IPS-20b (cell line): ENCODE data around the gene HECTD1.

Experiments
- H3K27ac ChIP-seq: one replicate; pipeline ENCODE4 v1.5.1; 2013; ENCODE audit warnings: low read length
- H3K27me3 ChIP-seq: 2 replicates; pipeline ENCODE4 v1.6.1; 2013; ENCODE audit warnings: mild to moderate bottlenecking, low read length, inconsistent platforms; ENCODE audit not compliant: insufficient read depth
- H3K36me3 ChIP-seq: 2 replicates; pipeline ENCODE4 v1.6.1; 2013; ENCODE audit warnings: low read depth, mild to moderate bottlenecking, inconsistent platforms, low read length, moderate library complexity; ENCODE audit not compliant: insufficient read depth
- H3K4me1 ChIP-seq: 2 replicates; pipeline ENCODE4 v1.6.1; 2013; ENCODE audit warnings: mild to moderate bottlenecking, control low read depth, inconsistent platforms, low read length, moderate library complexity; ENCODE audit not compliant: insufficient read depth
- H3K4me3 ChIP-seq: 2 replicates; pipeline ENCODE4 v1.5.1; 2013; ENCODE audit warnings: mild to moderate bottlenecking, low read length, inconsistent platforms
- H3K9ac ChIP-seq: 2 replicates; pipeline ENCODE4 v1.6.1; 2013; ENCODE audit warnings: low read depth, mild to moderate bottlenecking, inconsistent platforms, low read length, moderate library complexity
- H3K9me3 ChIP-seq: 2 replicates; pipeline ENCODE4 v1.6.1; 2013; ENCODE audit warnings: mild to moderate bottlenecking, low read depth, low read length, inconsistent platforms; ENCODE audit not compliant: insufficient read depth

Gene HECTD1

DNA sequence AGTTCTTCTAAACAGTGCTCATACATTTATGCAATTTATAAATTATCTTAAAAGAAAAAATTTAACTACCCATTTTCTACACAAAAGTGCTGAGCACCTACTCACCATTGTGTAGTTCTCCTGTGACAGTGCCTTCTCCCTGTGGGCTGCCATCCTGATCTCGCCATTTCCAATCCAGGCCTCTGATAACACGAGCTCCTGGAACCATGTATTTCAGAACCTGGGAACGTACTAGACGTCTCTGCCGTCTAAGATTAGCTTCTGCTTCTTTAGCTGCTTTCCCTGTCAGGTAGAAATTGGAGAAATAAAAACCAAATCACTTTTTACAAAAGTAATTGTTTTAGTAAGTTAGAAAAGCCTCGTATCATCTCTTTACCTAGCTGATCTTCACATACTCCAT lies 74.5 kb downstream of the HECTD1 start:
- Histone ChIP-seq H3K27me3 (no peaks in the 10 kb centered on the region), H3K4me3 (no peak overlapping the region), H3K9me3 (no peaks in the 10 kb centered on the region), H3K36me3 (peaks cover 86% of the 10 kb centered on the region), H3K4me1 (no peaks in the 10 kb centered on the region), H3K9ac (no peak overlapping the region), H3K27ac (no peak overlapping the region)

DNA sequence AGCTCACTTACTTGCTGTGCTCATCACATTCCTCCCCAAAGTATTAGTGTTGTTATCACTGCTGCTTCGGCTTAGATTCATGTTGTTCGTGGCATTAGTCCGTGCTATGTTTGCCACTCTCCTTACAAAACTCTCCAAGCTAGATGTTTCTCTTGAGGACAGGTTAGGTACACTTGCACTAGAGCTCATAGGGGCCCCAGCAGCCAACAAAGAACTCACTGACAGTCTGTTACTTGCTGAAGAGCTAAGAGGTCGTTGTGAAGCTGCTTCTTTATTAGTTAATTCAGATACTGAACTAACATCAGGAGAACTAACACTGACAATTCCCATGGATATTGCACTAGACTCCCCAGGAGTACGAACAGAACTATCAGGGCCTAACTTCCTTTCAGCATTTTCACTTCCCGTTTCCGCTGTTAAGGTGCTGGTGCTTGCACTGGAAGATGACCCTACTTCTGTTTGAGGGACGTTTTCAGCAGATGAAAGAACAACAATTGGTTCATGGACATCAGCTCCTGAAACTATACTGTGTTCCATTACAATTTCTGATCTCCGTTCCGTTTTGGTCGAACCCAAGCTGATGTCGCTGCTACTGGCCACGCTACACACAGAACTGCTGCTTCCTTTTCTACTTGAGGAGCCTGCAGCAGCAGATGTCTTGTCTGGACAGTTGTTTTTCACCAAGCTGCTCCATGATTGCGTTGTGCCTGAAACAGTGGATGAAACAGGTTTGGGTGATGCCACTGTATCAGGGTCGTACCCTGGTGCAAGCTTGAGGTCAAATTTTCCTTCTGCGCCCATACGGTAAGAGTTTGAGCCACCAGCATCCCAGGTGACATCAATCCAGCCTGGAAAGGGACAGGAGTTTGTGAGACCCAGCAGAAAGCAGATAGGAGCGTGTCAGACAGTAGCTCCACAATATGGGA lies 78.7 kb downstream of the HECTD1 start:
- no peaks in the 10 kb centered on the region for H3K27me3 ChIP-seq
- no peak overlapping the region for H3K9ac ChIP-seq
- H3K27ac ChIP-seq, result no peak overlapping the region
- H3K4me3 ChIP-seq, result no peak overlapping the region
- H3K9me3 ChIP-seq, result no peaks in the 10 kb centered on the region
- peaks cover 6% of the 10 kb centered on the region for H3K4me1 ChIP-seq
- peaks cover 73% of the 10 kb centered on the region for H3K36me3 ChIP-seq

DNA sequence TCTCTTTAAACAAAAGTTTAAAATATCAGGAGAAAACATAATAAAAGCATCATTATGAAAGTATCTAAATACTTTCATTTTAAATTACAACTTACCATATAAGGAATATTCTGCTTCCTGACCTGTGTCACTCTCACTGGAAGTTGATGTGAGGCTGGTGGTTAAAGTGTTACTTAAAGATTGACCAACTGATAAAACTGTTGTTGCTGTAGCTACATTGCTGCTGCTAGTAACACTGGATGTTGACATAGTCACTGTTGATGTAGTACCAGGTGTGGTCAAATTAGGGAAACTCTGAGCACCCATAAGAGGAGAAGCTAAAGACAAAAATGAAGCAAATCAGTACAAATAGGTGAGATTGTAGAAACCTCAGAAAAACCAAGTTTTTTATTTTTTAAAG lies 79.9 kb downstream of the HECTD1 start:
- peaks cover 63% of the 10 kb centered on the region for H3K36me3 ChIP-seq
- H3K9ac ChIP-seq, result no peak overlapping the region
- peaks cover 16% of the 10 kb centered on the region for H3K4me1 ChIP-seq
- no peak overlapping the region for H3K27ac ChIP-seq
- no peak overlapping the region for H3K4me3 ChIP-seq
- no peaks in the 10 kb centered on the region for H3K9me3 ChIP-seq
- H3K27me3 ChIP-seq, result no peaks in the 10 kb centered on the region

DNA sequence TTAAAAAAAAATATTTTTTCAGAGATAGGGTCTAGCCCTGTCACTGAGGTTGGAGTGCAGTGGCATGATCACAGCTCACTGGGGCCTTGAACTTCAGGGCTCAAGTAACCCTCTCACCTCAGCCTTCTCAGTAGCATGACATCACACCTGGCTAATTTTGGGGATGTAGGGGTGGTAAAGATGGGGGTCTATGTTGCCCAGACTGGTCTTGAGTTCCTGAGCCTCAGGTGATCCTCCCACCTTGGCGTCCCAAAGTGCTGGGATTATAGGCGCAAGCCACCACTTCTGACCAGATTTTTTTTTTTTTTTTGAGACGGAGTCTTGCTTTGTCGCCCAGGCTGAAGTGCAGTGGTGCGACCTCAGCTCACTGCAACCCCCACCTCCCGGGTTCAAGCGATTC lies 80.9 kb downstream of the HECTD1 start:
- H3K27ac ChIP-seq, result no peak overlapping the region
- peaks cover 22% of the 10 kb centered on the region for H3K4me1 ChIP-seq
- no peak overlapping the region for H3K9ac ChIP-seq
- no peaks in the 10 kb centered on the region for H3K9me3 ChIP-seq
- H3K4me3 ChIP-seq, result no peak overlapping the region
- H3K36me3 ChIP-seq, result peaks cover 63% of the 10 kb centered on the region
- no peaks in the 10 kb centered on the region for H3K27me3 ChIP-seq

DNA sequence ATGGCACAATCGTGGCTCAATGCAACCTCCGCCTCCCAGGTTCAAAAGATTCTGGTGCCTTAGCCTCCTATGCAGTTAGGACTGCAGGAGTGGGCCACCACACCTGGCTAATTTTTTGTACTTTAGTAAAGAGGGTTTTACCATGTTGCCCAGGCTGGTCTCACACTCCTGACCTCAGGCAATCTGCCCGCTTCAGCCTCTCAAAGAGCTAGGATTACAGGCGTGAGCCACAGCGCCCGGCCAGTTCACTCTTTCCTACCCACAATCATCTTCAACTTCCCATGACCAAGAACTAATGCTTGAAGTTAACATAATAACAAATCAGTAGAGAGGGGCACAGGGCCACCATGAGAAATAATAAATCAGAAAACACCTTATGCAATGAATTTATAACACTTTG lies 82.4 kb downstream of the HECTD1 start:
- H3K4me1 ChIP-seq, result peaks cover 22% of the 10 kb centered on the region
- no peaks in the 10 kb centered on the region for H3K27me3 ChIP-seq
- H3K36me3 ChIP-seq, result peaks cover 65% of the 10 kb centered on the region
- no peak overlapping the region for H3K4me3 ChIP-seq
- H3K9ac ChIP-seq, result no peak overlapping the region
- no peak overlapping the region for H3K27ac ChIP-seq
- H3K9me3 ChIP-seq, result no peaks in the 10 kb centered on the region

DNA sequence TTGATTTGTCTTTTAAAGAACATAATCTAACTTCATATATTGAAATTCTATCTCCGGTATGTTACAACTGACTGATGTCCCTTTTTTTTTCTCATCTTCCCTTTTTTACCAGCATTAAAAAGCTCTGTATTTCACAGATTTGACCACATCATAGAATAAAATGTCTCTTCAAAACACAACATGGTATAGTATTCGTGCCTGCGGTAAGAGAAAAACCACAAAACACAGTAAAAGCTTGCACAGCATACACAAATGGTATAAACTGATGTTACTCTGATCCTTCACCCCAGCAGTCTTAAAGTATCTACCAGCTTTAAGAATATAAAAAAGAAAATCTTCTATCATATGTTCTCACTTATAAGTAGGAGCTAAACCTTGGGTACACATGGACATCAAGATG lies 83.4 kb downstream of the HECTD1 start:
- H3K9me3 ChIP-seq, result no peaks in the 10 kb centered on the region
- no peak overlapping the region for H3K4me3 ChIP-seq
- H3K36me3 ChIP-seq, result peaks cover 65% of the 10 kb centered on the region
- no peak overlapping the region for H3K9ac ChIP-seq
- H3K27me3 ChIP-seq, result no peaks in the 10 kb centered on the region
- H3K27ac ChIP-seq, result no peak overlapping the region
- peaks cover 22% of the 10 kb centered on the region for H3K4me1 ChIP-seq

DNA sequence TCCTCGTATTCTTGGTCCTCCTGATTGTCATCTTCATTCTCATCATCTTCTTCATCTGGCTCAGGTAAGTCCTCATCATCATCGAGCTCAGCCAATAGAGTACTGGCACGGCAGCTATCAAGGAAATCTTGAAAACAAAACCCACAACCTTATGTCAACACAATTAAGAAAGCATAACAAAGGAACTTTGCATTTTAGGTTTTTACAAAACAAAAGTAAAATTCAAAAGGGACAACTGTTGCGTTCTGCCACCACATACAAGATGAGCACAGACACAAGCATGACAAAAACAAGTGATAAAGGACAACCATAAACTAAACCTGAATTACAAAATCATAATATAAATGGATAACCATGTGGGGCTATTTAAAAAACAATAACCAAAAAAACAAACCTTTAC lies 84.7 kb downstream of the HECTD1 start:
- no peaks in the 10 kb centered on the region for H3K9me3 ChIP-seq
- peaks cover 64% of the 10 kb centered on the region for H3K36me3 ChIP-seq
- no peak overlapping the region for H3K9ac ChIP-seq
- H3K4me1 ChIP-seq, result peaks cover 22% of the 10 kb centered on the region
- no peak overlapping the region for H3K27ac ChIP-seq
- H3K27me3 ChIP-seq, result no peaks in the 10 kb centered on the region
- H3K4me3 ChIP-seq, result peak overlapping the region; percentile 20; the same call in 1 of the 2 replicates

DNA sequence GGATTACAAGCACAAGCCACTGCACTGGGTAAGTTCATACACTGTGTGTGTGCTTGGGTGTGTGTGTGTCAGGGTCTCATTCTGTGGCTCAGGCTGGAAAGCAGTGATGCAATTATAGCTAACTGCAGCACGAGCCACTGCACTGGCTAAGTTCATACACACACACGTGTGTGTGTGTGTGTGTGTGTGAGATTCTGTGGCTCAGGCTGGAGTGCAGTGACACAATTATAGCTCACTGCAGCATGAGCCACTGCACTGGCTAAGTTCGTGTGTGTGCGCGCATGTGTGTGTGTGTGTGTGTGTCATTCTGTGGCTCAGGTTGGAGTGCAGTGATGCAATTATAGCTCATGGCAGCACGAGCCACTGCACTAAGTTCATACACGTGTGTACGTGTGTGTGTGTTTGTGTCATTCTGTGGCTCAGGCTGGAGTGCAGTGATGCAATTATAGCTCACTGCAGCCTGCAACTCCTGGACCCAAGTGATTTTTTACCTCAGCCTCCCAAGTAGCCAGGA lies 85.4 kb downstream of the HECTD1 start:
- H3K36me3 ChIP-seq, result peaks cover 65% of the 10 kb centered on the region
- H3K27ac ChIP-seq, result no peak overlapping the region
- no peak overlapping the region for H3K9ac ChIP-seq
- no peaks in the 10 kb centered on the region for H3K27me3 ChIP-seq
- no peaks in the 10 kb centered on the region for H3K9me3 ChIP-seq
- H3K4me1 ChIP-seq, result peaks cover 22% of the 10 kb centered on the region
- no peak overlapping the region for H3K4me3 ChIP-seq

DNA sequence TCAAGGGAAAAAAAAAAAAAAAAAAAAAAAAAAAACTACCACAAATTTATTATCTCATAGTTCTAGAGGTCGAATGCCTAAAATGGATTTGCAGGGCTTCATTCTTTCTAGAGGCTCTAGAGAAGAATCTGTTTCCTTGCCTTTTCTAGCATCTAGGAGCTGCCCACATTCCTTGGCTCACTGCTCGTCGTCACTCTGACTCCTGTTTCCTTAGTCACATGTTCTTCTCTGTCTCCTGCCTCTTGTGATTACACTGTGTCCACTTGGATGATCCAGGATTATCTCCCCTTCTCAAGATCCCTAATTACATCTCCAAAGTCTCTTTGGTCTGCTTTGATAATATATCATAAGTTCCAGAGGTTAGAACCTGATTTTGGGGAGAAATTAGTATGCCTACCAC lies 88.7 kb downstream of the HECTD1 start:
- H3K27me3 ChIP-seq, result no peaks in the 10 kb centered on the region
- H3K27ac ChIP-seq, result no peak overlapping the region
- H3K4me3 ChIP-seq, result no peak overlapping the region
- no peak overlapping the region for H3K9ac ChIP-seq
- H3K36me3 ChIP-seq, result peaks cover 86% of the 10 kb centered on the region
- H3K9me3 ChIP-seq, result no peaks in the 10 kb centered on the region
- peaks cover 17% of the 10 kb centered on the region; the same call in 1 of the 2 replicates for H3K4me1 ChIP-seq

DNA sequence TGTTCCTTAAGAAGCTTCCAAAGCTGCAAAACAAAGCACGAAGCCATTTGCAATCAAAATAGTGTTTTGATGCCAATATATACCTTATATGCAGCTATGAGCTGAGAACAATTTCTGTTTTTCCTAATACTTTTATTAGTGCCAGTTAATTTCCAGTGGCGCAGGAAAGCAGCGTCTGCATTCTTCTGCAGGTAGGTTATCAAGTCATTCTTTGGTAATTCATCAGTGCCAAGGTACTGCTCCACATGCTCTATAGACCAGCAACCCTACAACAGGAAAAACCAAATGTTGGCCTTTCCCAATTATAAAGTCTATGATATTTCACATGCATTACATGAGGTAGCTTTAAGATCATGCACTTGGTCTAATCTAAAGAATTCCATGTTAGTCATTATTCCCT lies 93.8 kb downstream of the HECTD1 start:
- H3K9ac ChIP-seq, result no peak overlapping the region
- H3K4me3 ChIP-seq, result no peak overlapping the region
- no peaks in the 10 kb centered on the region for H3K27me3 ChIP-seq
- H3K27ac ChIP-seq, result no peak overlapping the region
- H3K4me1 ChIP-seq, result no peaks in the 10 kb centered on the region
- no peaks in the 10 kb centered on the region for H3K9me3 ChIP-seq
- peaks cover 97% of the 10 kb centered on the region for H3K36me3 ChIP-seq

DNA sequence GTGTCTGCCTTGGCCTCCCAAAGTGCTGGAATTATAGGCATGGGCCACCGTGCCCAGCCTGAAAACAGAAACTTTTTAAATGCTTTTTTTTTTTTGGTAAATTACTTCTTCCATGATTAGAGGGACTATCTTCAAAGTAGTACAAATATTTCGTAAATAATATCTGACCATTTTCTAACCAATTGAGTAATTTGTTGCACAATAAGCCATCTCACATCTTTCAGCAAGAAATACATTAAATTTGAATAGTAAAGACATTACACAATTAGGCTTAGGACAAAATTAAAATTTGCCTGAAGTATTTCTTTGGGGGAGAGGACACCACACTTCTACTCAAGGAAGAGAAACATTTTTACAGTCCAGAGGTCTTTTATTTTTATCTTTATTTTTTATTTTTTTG lies 96.7 kb downstream of the HECTD1 start:
- Histone ChIP-seq H3K27ac (no peak overlapping the region), H3K36me3 (peaks cover 97% of the 10 kb centered on the region)

DNA sequence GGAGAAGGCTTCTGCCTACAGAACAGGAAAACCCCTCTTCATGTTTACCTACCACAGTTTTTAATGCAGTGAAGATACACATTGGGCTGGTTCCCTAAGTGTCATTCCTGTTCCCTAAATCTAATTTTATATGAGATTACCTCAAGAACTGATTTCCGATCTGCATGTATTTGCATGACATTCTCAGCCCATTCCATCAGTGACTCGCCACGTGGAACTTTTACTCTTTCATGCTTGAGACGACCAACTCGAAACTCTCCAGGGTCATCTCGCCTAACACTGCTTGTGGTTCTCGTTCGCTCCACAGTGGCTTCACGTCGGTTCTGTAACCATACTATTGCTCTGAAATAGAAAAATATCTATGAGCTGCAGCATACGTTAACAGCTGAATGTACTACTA lies 98.3 kb downstream of the HECTD1 start:
- H3K9ac ChIP-seq, result no peak overlapping the region
- no peaks in the 10 kb centered on the region for H3K27me3 ChIP-seq
- no peaks in the 10 kb centered on the region for H3K4me1 ChIP-seq
- no peak overlapping the region for H3K4me3 ChIP-seq
- no peak overlapping the region for H3K27ac ChIP-seq
- H3K9me3 ChIP-seq, result no peaks in the 10 kb centered on the region
- H3K36me3 ChIP-seq, result peaks cover 98% of the 10 kb centered on the region

More for the DNA sequence above, 96.7 kb downstream of the HECTD1 start:
- Histone ChIP-seq H3K4me3 (no peak overlapping the region), H3K9me3 (no peaks in the 10 kb centered on the region), H3K9ac (no peak overlapping the region), H3K27me3 (no peaks in the 10 kb centered on the region), H3K4me1 (no peaks in the 10 kb centered on the region)
